Duodenal mucosa (tissue), 2 donors: ENCODE data around the gene MRC2.

Experiments used
- H3K27ac ChIP-seq: one replicate; pipeline ENCODE4 v1.7.0; 2013; ENCODE audit warnings: low read depth, low read length
- H3K27me3 ChIP-seq, 2 donors: one replicate each; pipeline ENCODE4 v1.7.0; 2013; ENCODE audit warnings: low read length in 2 of 2, control low read depth in 1 of 2; ENCODE audit not compliant: insufficient read depth in 2 of 2, control insufficient read depth in 1 of 2
- H3K36me3 ChIP-seq, 2 donors: one replicate each; pipeline ENCODE4 v1.7.0; 2013; ENCODE audit warnings: low read length in 2 of 2, control low read depth in 1 of 2; ENCODE audit not compliant: insufficient read depth in 2 of 2, control insufficient read depth in 1 of 2
- H3K4me1 ChIP-seq, 2 donors: one replicate each; pipeline ENCODE4 v1.7.0; 2013; ENCODE audit warnings: low read length in 2 of 2, control low read depth in 1 of 2; ENCODE audit not compliant: insufficient read depth in 2 of 2, control insufficient read depth in 1 of 2
- H3K4me3 ChIP-seq, 2 donors: one replicate each; pipeline ENCODE4 v1.7.0; 2013; ENCODE audit warnings: low read length in 2 of 2, low read depth in 1 of 2
- H3K9ac ChIP-seq, 2 donors: one replicate each; pipeline ENCODE4 v1.7.0; 2013; ENCODE audit warnings: low read length in 2 of 2, low read depth in 1 of 2
- H3K9me3 ChIP-seq, 2 donors: one replicate each; pipeline ENCODE4 v1.7.0; 2013; ENCODE audit warnings: low read length in 2 of 2, control low read depth in 1 of 2; ENCODE audit not compliant: control insufficient read depth in 1 of 2

MRC2 gene

GRCh38 chr17:62668091-62668804 is 40.8 kb downstream of the MRC2 start:
- H3K36me3 ChIP-seq = no peaks in the 10 kb centered on the region
- no peaks in the 10 kb centered on the region for H3K27me3 ChIP-seq
- H3K4me1 ChIP-seq = peaks cover 0 to 5% of the 10 kb centered on the region in 2 donors
- no peaks in the 10 kb centered on the region for H3K9me3 ChIP-seq
- H3K9ac ChIP-seq = no peak overlapping the region
- no peak overlapping the region for H3K4me3 ChIP-seq
- no peak overlapping the region for H3K27ac ChIP-seq

GRCh38 chr17:62670202-62670821 is 42.8 kb downstream of the MRC2 start:
- no peaks in the 10 kb centered on the region for H3K36me3 ChIP-seq
- H3K9ac ChIP-seq = no peak overlapping the region
- H3K9me3 ChIP-seq = no peaks in the 10 kb centered on the region
- no peak overlapping the region for H3K4me3 ChIP-seq
- H3K27ac ChIP-seq = no peak overlapping the region
- no peaks in the 10 kb centered on the region for H3K27me3 ChIP-seq
- H3K4me1 ChIP-seq = peaks cover 0 to 5% of the 10 kb centered on the region in 2 donors

GRCh38 chr17:62671553-62671952 is 44.1 kb downstream of the MRC2 start:
- no peaks in the 10 kb centered on the region for H3K9me3 ChIP-seq
- H3K4me3 ChIP-seq = no peak overlapping the region
- H3K27ac ChIP-seq = no peak overlapping the region
- no peak overlapping the region for H3K9ac ChIP-seq
- H3K36me3 ChIP-seq = no peaks in the 10 kb centered on the region
- H3K4me1 ChIP-seq = peaks cover 0 to 5% of the 10 kb centered on the region in 2 donors
- H3K27me3 ChIP-seq = no peaks in the 10 kb centered on the region

- no peak overlapping the region for H3K27ac ChIP-seq
- no peaks in the 10 kb centered on the region for H3K9me3 ChIP-seq
- H3K4me1 ChIP-seq = peaks cover 0 to 5% of the 10 kb centered on the region in 2 donors
- no peaks in the 10 kb centered on the region for H3K27me3 ChIP-seq
- H3K9ac ChIP-seq = no peak overlapping the region
- H3K36me3 ChIP-seq = no peaks in the 10 kb centered on the region
- no peak overlapping the region for H3K4me3 ChIP-seq
Observed at GRCh38 chr17:62672957-62673356, 45.5 kb downstream of the MRC2 start.

- Histone ChIP-seq H3K4me1 (peaks cover 0 to 5% of the 10 kb centered on the region in 2 donors), H3K36me3 (no peaks in the 10 kb centered on the region), H3K27ac (no peak overlapping the region), H3K4me3 (no peak overlapping the region), H3K27me3 (no peaks in the 10 kb centered on the region), H3K9me3 (no peaks in the 10 kb centered on the region), H3K9ac (no peak overlapping the region)
Observed at GRCh38 chr17:62673614-62674362, 46.3 kb downstream of the MRC2 start.

- H3K9me3 ChIP-seq = no peaks in the 10 kb centered on the region
- no peak overlapping the region for H3K4me3 ChIP-seq
- no peak overlapping the region for H3K9ac ChIP-seq
- H3K36me3 ChIP-seq = no peaks in the 10 kb centered on the region
- no peaks in the 10 kb centered on the region for H3K27me3 ChIP-seq
- peaks cover 0 to 5% of the 10 kb centered on the region in 2 donors for H3K4me1 ChIP-seq
- H3K27ac ChIP-seq = no peak overlapping the region
Observed at GRCh38 chr17:62674363-62674739, 46.9 kb downstream of the MRC2 start.

- H3K9me3 ChIP-seq = no peaks in the 10 kb centered on the region
- no peak overlapping the region for H3K9ac ChIP-seq
- H3K27me3 ChIP-seq = no peaks in the 10 kb centered on the region
- H3K4me1 ChIP-seq = peaks cover 0 to 5% of the 10 kb centered on the region in 2 donors
- no peak overlapping the region for H3K4me3 ChIP-seq
- no peak overlapping the region for H3K27ac ChIP-seq
- H3K36me3 ChIP-seq = no peaks in the 10 kb centered on the region
Observed at GRCh38 chr17:62674841-62675240, 47.4 kb downstream of the MRC2 start.

GRCh38 chr17:62675260-62675659 is 47.8 kb downstream of the MRC2 start:
- no peak overlapping the region for H3K4me3 ChIP-seq
- no peak overlapping the region for H3K27ac ChIP-seq
- peaks cover 0 to 5% of the 10 kb centered on the region in 2 donors for H3K4me1 ChIP-seq
- H3K9ac ChIP-seq = no peak overlapping the region
- H3K9me3 ChIP-seq = no peaks in the 10 kb centered on the region
- H3K27me3 ChIP-seq = no peaks in the 10 kb centered on the region
- no peaks in the 10 kb centered on the region for H3K36me3 ChIP-seq

GRCh38 chr17:62675701-62676100 is 48.2 kb downstream of the MRC2 start:
- Histone ChIP-seq H3K27ac (no peak overlapping the region), H3K9ac (no peak overlapping the region), H3K27me3 (no peaks in the 10 kb centered on the region), H3K9me3 (no peaks in the 10 kb centered on the region), H3K4me3 (no peak overlapping the region), H3K4me1 (peaks cover 0 to 5% of the 10 kb centered on the region in 2 donors), H3K36me3 (no peaks in the 10 kb centered on the region)

- no peak overlapping the region for H3K27ac ChIP-seq
- H3K27me3 ChIP-seq = no peaks in the 10 kb centered on the region
- no peaks in the 10 kb centered on the region for H3K9me3 ChIP-seq
- H3K4me3 ChIP-seq = no peak overlapping the region
- peaks cover 0 to 5% of the 10 kb centered on the region in 2 donors for H3K4me1 ChIP-seq
- no peaks in the 10 kb centered on the region for H3K36me3 ChIP-seq
- H3K9ac ChIP-seq = no peak overlapping the region
Observed at GRCh38 chr17:62676231-62676943, 48.9 kb downstream of the MRC2 start.
